IPS DF 4.7 (cell line): ENCODE measurements around the gene ZYX.
"Not testable (repeated sequence)": the region's sequence is repeated elsewhere in the genome, so short reads cannot be mapped to it uniquely, and the experiment has no call there.

Source experiments
- DNase-seq: peaks from one replicate; pipeline ENCODE4 v3.0.0-alpha.2; 2013; ENCODE audit warnings: low spot score; ENCODE audit errors: extremely low read depth

ZYX gene

GRCh38 chr7:143396625-143397556 is 15.7 kb downstream of the ZYX start:
- no peak for DNase-seq

DNA sequence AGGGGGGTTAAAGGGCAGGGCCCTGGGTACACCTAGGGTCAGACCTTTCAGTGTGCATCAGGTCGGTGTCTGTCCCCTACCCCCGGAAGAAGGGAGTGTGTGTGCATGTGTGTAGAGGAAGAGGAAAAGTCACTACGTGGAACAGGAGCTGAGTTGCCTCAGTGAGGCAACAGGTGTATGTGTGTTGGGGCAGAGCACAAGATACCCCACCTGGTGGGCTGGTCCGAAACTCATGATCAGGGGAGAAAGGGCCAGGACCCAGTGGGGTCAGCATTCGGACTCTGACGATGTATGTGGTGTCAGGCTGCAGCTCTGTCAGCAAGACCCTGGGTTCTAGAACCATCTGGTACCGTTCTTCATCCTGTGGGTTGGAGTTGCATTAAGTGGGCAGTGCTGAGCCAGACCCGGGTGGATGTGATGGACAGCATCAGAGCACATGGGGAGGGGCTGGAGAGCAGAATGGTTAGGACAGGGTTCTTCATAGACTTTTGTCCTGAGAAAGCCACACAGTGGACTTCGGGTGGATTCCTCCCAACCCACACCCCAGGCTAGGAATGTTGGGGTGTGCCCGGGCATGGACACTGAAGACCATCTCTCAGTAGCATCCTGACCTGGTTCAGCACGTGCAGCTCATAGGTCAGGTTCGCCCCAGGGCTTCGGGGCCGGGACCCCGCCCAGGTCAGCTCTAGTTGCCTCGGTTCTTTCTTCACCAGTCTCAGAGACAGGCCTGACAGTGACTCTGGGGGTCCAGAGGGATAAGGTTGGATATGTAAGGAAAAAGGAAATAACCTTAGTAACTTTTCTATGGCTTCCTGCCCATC is 16.8 kb downstream of the ZYX start:
- DNase-seq, result no peak

DNA sequence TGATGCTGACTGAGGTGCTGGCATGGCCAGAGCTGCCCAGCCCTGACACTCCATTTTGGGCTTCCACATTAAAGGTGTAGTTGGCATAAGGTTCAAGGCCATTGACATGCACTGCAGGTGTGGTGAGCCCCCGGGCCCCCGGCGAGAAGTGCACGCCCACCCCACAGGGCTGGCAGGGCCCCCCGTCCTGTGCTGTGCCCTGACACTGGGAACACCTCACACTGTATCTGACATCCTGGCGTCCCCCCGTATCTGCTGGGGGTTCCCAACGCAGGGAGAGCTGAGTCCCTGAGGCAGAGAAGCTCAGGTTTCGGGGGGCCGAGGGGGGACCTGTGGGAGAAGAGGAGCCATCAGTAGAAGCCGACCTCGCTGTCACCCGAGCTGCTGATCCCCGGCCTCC is 17.5 kb downstream of the ZYX start:
- no peak for DNase-seq

DNA sequence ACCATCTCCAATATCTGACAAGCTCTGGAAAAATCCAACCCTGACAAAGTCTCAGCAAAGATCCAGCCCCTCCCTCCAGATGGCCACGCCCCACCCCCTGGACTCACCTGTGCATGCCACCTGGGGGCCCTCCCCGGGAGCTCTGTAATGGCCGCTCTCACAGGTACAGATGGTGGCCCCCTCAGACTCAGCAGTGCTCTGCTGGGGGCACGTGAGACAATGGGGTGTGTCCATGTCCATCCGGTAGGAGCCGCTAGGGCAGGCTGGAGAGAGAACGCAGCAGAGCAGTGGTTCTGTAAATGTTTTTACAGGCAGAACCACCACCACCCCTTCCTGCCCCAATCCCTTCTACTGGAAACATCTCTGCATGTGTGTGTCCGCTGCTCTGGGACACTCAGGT is 18.0 kb downstream of the ZYX start:
- DNase-seq, result no peak

GRCh38 chr7:143399642-143400041 is 18.5 kb downstream of the ZYX start:
- no peak for DNase-seq

DNA sequence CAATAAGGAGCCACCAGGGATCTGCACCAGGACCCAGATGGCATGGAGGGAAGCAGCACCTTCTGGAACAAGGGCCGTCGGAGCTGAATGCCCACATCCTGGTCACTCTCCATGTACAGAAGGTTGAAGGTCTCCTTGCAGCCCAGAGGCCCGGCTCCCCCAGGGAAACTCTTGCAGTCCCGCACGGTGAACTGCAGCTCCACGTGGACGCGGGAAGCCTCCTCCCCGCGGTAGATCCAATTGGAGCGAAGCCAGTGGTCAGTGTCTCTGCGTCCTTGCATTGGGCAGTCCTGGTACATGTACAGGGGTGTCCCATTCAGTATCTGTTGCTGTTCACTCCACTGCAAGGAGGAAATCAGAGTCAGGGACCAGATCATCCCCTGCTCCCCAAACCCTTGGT is 20.1 kb downstream of the ZYX start:
- no peak for DNase-seq

DNA sequence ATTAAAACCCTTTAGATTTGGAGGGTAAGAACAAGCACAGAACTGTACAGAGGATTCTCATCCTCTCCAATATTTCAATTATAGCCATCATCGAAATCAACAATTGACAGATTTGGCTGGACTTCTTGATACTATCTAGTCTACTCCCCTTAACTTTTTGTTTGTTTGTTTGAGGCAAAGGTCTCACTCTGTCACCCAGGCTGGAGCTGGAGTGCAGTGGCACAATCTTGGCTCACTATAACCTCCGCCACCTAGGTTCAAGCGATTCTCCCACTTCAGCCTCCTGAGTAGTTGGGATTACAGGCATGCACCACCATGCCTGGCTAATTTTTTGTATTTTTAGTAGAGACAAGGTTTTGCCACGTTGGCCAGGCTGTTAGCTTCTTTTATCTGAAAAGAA is 21.1 kb downstream of the ZYX start:
- not testable (repeated sequence) for DNase-seq

- DNase-seq, result no peak
Measured at GRCh38 chr7:143405173-143406001, 24.2 kb downstream of the ZYX start.

GRCh38 chr7:143406002-143406357 is 24.8 kb downstream of the ZYX start:
- DNase-seq, result no peak

GRCh38 chr7:143407287-143408251 is 26.4 kb downstream of the ZYX start:
- no peak for DNase-seq

DNA sequence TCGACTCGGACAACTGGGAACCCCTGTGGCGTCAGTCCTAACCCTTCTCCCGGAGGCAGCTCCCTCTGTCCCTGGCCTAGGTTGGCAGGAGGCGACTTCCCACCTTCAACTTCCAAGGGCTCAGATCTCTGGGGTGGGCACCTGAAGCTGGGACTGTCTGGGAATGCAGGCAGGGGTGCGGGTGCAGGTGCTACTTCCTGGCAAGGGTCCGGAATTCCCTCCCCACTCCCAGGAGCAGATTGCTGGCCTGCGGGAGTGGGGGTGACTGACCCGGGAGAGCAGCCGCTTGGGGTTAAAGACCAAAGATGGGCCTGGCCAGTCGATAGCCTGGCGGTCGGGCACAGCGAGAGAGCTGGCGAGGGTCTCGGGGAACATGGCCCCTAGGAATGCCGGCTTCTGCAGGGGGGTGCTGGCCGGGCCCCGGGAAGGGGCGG is 27.1 kb downstream of the ZYX start:
- no peak for DNase-seq

GRCh38 chr7:143408686-143409561 is 27.8 kb downstream of the ZYX start, which contains the start of gene EPHA1:
TSS of gene EPHA1 (minus strand) at chr7:143408856. CDS start at chr7:143408805, 51 bp downstream.
- no peak for DNase-seq

- DNase-seq, result no peak
Measured at GRCh38 chr7:143410521-143411004, 29.4 kb downstream of the ZYX start.

DNA sequence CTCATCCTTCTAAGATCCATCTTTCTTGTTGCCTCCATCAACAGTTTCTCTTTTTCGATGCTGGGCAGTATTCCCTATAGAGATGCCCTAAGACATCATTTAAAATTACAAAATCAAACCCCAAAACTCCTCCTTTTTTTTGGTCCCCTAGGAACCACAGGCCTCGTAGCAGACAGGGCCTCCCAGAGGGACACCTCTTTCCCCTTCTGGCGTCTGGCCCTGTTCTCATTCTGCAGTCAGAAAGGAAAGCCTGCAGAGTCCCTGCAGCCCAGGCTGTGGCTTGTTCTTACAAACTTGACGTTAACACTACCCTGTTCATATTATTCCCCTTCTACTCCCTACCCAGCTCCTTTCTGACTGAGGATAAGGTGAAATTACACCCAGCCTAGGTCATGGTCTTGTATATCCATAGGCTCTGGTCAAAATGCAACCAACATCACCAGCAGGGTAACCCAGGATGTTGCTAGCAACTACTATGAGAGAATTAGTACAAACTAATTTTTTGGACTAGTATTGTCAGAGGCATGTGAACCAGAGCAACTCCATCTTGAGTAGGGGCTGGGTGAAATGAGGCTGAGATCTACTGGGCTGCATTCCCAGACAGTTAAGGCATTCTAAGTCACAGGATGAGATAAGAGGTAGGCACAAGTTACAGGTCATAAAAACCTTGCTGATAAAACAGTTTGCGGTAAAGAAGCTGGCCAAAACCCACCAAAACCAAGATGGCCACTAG is 31.0 kb downstream of the ZYX start:
- no peak for DNase-seq

DNA sequence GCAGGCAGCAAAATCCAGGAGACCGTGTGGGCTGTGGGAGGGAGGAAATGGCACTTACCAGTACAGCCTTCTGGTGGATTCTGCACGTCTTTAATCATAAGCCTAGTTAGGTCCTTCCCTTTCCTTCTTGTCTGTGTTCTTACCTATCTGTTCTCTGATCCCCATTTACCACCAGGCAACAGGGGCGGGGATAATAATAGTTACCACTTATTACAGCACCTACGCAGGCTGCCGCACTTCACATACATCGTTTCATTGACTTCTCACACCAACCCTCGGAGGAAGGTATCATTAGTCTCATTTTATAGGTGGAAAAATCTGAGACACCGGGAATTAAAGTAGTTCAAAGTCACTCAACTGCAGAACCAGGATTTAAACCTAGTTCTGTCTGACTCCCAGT is 32.0 kb downstream of the ZYX start:
- DNase-seq, result no peak

GRCh38 chr7:143415209-143415608 is 34.1 kb downstream of the ZYX start:
- DNase-seq, result not testable (repeated sequence)

GRCh38 chr7:143415742-143416397 is 34.7 kb downstream of the ZYX start:
- DNase-seq, result no peak
